HG02884 (cell line): Measurements from ENCODE around the gene UBE2I.
"Not testable (repeated sequence)": the region's sequence is repeated elsewhere in the genome, so short reads cannot be mapped to it uniquely, and the experiment has no call there.

Experiments used
- ATAC-seq: cut with Tn5 transposase; IDR thresholded peaks from one replicate; pipeline ENCODE4 v1.9.1; 2021; ENCODE audit warnings: mild to moderate bottlenecking, moderate library complexity; ENCODE audit not compliant: unreplicated experiment

Gene UBE2I

DNA sequence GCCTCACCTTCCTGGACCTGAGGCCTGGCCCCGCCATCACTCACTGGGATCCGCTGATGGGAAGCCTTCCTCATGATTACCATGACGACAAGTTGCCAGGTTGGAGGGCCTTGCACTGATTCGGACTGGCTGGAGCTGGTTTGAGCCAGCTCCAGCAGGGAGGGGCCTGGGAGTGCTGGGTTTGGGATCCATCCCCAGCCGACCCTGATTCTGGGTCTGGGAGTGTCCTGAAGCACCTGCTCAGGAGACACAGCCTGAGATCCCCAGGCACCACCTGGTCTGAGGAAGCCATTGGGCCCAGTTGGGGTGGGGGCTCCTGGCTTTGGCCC, 18.1 kb downstream of the UBE2I start:
- ATAC-seq = no peak

- ATAC-seq = not testable (repeated sequence)
Observed at GRCh38 chr16:1328136-1328535, 18.7 kb downstream of the UBE2I start.

- not testable (repeated sequence) for ATAC-seq
Observed at GRCh38 chr16:1328961-1329360, 19.5 kb downstream of the UBE2I start.

DNA sequence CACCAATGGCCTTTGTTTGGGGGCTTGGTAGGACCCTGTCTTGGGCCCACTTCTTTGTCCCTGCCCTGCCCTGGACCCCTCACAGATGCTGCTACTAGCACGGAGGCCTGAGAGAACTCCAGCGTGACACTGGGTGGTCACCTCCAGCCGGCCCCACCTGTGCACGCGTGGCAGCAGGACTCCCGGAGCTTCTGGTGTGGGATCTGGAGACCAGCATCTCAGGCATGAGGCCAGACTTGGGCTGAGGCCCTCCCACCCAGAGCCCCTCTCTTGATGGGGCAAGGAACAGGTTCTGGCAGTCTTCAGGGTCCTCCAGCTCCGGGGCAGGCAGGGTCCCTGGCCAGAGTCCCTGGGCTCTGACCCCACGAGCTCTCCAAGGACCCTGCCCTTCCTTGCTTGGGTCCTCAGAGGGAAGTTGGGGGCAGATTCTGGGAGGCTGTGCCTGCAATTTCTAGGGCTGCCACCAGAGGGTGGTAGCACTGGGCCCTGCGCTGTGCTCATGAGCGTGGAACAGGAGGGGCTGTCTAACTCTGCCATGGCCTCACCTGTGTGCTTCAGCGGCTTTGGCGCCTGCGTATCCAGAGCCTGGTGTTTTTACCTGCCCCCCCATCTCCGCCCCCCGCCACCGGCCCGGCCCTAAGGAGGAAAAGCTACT, 21.0 kb downstream of the UBE2I start:
- ATAC-seq = no peak

- ATAC-seq = no peak
Observed at GRCh38 chr16:1330931-1331711, 21.7 kb downstream of the UBE2I start.

GRCh38 chr16:1331712-1332617, 22.5 kb downstream of the UBE2I start:
- ATAC-seq = peak; percentile 50

GRCh38 chr16:1332618-1333148, 23.2 kb downstream of the UBE2I start:
- no peak for ATAC-seq

GRCh38 chr16:1333149-1333812, 23.8 kb downstream of the UBE2I start, which contains the start of gene BAIAP3:
Gene BAIAP3 (plus strand): TSS chr16:1333645. CDS start chr16:1338550, 4,905 bp downstream.
- no peak for ATAC-seq

- no peak for ATAC-seq
Observed at GRCh38 chr16:1333854-1334700, 24.6 kb downstream of the UBE2I start.

DNA sequence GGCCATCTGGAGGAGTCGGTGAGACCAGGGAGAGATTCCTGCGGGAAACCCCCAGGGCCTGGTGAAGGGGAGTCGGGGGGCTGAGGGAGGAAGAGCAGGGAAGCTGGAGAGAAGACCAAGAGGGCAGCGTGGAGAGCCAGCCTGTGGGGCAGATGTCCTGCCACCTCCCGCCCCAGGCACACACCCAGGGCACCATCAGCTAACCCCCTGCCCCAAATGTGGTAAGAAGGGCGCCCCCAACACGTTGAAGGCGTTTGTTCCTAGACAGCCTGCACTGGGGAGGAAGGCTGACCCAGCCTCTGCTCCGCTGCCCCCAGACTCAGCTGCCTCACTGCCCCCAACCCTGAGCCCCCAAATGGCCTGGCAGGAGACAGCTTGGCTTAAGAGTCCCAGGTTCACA, 25.3 kb downstream of the UBE2I start:
- ATAC-seq = no peak

DNA sequence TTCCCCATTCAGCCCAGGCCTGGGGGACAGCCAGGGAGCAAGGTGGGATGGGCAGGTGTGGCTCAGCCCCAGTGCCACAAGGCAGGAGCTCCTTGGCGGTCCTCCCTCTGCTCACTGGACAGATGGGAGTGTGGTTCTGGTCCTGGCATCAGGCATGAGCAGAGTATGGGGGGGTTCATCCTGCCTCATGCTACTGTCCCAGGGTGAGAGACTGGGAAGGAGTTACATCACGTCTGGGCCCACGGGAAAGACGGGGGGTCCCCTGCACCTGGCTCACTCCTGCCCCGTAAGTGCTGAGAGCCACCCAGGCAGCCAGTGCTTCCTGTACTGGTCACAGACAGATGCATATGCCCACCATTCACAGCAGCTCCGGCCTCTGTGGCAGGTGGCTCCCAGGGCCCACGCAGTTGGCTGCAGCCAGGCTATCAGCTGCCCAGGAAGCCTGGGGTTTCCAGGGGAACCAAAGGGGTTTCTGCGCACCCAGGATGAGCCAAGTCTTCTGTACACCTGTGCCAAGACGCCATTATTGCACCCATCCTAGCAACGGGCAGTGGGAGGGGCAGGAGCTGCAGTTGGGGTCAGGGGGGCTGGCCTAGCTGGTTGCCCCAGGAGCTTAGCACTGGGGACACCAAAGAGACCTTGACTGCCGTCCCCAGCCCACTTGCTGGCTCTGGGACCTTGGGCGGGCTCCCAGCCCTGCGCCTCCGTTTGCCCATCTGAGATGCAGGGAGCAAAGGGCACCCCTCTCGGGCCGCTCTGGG, 26.0 kb downstream of the UBE2I start:
- no peak for ATAC-seq

- no peak for ATAC-seq
Observed at GRCh38 chr16:1335996-1336395, 26.6 kb downstream of the UBE2I start.

DNA sequence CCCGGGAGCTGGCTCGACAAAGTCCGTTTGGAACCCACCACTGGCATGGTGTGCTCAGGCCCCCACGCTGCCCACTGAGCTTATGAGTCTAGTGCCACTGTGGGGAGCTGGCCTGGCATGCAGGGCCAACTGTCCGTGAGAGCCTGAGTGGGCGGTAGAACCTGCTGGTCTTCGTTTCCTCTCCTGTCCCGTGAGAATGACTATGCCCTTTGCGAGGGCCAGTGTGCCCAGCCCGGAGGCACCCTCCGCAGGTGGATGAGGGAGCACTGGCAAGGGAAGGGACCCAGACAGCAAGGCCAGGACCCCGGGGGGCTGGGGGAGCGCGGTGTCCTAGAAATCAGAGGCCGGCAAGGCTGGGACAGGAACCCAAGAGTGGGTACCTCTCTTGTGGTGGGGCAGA, 27.2 kb downstream of the UBE2I start:
- no peak for ATAC-seq

GRCh38 chr16:1337486-1337885, 28.1 kb downstream of the UBE2I start:
- ATAC-seq = no peak

DNA sequence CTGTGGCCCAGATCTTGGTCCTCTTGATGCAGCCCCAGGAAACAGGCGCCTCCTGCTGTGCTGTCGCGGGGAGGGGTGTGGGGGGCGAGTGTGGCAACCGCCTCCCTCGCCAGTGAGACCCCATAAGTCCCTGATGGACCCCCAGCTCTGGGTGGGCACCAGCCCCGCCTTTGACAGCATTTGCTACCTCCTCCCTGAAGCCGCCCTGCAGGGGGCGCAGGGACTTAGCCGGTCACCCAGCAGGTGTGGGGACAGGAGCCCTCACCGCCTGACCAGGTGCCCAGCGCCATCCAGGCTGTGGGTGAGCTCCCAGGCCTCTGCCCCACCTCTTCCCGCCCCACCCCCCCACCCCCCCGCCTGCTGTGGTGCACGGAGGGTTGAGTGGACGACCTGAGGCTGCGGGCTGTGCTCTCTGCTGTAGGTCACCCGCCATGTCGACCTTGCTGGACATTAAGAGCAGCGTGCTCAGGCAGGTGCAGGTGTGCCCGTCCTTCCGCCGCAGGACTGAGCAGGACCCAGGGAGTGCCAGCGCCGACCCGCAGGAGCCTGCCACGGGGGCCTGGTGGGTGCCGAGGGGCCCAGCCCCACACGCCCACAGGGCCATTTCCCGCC, 28.8 kb downstream of the UBE2I start:
- no peak for ATAC-seq

DNA sequence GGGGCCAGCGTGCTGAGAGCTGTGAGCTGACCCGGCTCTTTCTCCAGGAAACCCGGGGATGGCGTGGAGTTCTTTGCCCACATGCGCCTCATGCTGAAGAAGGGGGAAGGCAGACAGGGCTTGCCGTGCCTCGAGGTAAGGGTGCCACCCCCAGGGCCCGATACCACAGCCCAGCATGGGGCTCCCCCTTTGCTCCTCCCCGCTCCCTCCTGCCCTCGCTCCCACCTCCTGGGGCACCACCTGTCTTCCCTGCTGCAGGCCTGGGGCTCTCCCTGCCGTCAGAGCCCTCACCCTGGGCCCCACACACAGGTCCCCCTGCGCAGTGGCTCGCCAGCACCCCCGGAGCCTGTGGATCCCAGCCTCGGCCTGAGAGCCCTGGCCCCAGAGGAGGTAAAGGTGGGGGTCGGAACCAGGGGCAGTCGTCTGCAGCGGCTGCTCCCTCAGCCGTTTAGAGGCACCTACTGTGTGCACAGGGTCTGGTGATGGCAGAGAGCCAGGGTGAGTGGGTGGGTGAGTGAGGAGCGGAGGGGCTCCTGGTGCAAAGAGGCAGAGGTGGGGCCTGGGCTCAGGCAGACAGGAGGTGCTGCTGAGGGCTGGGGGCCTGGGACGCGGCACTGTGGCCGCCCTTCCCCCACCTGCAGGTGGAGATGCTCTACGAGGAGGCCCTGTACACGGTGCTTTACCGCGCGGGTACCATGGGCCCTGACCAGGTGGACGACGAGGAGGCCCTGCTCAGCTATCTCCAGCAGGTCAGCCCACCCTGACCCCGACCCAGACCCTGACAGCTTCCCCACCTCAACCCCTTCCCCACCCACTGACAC, 29.6 kb downstream of the UBE2I start:
- no peak for ATAC-seq

GRCh38 chr16:1340730-1341494, 31.5 kb downstream of the UBE2I start:
- ATAC-seq = no peak
